Kidney epithelial cell (primary cell): Measurements from ENCODE around the gene CDH13. TPM values are rescaled to one million over a fixed set of nuclear protein-coding genes. Genes with fewer than 3 reads are reported as not detected.

Experiments
- DNase-seq: peaks from one replicate; pipeline ENCODE4 v3.0.0-alpha.2; 2010; ENCODE audit warnings: low read depth
- H3K27me3 ChIP-seq: 2 replicates; pipeline ENCODE4 v1.6.0; 2011; ENCODE audit warnings: low read length; ENCODE audit not compliant: control insufficient read depth, insufficient read depth
- H3K36me3 ChIP-seq: 2 replicates; pipeline ENCODE4 v1.5.1; 2011; ENCODE audit warnings: low read length; ENCODE audit not compliant: control insufficient read depth, insufficient read depth
- H3K4me3 ChIP-seq: 2 replicates; pipeline ENCODE4 v1.5.1; 2011; ENCODE audit warnings: low read depth, mild to moderate bottlenecking, control low read depth, low read length
- total RNA-seq: library from RNA; depleted of rRNA; stranded (reverse); fragments of >200 nt; gene quantifications from 2 replicates; pipeline ENCODE4 v1.2.3, GENCODE V29; 2015
- TF ChIP-seq, protein P1 (sequence below): IDR thresholded peaks from 2 replicates; pipeline ENCODE4 v1.5.1; 2011; ENCODE audit warnings: mild to moderate bottlenecking, moderate library complexity, low read length, control low read depth, inconsistent platforms; ENCODE audit not compliant: insufficient read depth, poor library complexity, severe bottlenecking

Gene CDH13
- total RNA-seq, 1 donor from 2014 or later, result 32.8 TPM

DNA sequence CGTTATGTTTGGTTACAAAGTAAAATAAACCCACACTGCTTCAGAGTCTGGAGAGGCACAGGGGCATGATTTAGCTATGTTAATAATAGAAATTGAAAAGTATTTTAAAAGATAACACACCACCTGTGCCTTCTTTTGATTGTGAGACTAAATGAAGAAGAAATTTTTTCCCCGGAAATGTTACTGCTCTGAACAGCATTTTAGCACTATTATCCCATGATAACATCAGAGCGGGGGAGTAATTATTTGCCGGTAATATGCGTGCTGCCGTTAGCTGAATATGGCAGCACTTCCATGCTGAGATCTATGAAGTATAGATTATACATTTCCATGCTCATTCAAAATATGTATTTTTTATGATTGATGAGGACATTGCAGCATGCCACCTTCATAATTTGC lies 680.8 kb downstream of the CDH13 start:
- DNase-seq, result no peak
- Histone ChIP-seq H3K27me3 (no peaks in the 10 kb centered on the region), H3K4me3 (no peak overlapping the region), H3K36me3 (no peaks in the 10 kb centered on the region)
- TF ChIP-seq, protein P1, sequence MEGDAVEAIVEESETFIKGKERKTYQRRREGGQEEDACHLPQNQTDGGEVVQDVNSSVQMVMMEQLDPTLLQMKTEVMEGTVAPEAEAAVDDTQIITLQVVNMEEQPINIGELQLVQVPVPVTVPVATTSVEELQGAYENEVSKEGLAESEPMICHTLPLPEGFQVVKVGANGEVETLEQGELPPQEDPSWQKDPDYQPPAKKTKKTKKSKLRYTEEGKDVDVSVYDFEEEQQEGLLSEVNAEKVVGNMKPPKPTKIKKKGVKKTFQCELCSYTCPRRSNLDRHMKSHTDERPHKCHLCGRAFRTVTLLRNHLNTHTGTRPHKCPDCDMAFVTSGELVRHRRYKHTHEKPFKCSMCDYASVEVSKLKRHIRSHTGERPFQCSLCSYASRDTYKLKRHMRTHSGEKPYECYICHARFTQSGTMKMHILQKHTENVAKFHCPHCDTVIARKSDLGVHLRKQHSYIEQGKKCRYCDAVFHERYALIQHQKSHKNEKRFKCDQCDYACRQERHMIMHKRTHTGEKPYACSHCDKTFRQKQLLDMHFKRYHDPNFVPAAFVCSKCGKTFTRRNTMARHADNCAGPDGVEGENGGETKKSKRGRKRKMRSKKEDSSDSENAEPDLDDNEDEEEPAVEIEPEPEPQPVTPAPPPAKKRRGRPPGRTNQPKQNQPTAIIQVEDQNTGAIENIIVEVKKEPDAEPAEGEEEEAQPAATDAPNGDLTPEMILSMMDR, result no peak

- TF ChIP-seq, protein P1, result no peak
- Histone ChIP-seq H3K36me3 (no peaks in the 10 kb centered on the region), H3K4me3 (no peak overlapping the region), H3K27me3 (no peaks in the 10 kb centered on the region)
- DNase-seq, result no peak
Measured at GRCh38 chr16:83308414-83308813, 681.6 kb downstream of the CDH13 start.

DNA sequence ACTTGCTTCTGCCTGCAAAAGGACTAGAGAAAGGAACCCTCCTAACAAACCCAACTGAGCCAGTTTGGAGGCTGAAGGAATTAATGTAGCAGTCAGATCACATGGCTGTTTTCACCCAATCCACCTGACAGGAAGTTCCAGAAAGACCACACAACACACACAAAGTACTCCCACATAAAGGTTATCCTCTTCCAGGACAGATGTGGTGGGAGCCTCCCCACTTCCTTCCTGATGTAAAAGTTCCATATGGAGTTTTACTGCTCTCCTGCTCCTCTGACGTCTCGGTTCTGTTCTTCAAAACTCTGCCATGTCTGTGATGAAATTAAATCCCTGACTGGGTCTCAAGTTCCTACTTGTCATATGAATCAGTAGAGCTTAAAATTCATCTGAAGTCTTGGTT lies 684.0 kb downstream of the CDH13 start:
- H3K27me3 ChIP-seq, result no peaks in the 10 kb centered on the region
- no peak for DNase-seq
- TF ChIP-seq, protein P1, result no peak
- no peak overlapping the region for H3K4me3 ChIP-seq
- no peaks in the 10 kb centered on the region for H3K36me3 ChIP-seq

DNA sequence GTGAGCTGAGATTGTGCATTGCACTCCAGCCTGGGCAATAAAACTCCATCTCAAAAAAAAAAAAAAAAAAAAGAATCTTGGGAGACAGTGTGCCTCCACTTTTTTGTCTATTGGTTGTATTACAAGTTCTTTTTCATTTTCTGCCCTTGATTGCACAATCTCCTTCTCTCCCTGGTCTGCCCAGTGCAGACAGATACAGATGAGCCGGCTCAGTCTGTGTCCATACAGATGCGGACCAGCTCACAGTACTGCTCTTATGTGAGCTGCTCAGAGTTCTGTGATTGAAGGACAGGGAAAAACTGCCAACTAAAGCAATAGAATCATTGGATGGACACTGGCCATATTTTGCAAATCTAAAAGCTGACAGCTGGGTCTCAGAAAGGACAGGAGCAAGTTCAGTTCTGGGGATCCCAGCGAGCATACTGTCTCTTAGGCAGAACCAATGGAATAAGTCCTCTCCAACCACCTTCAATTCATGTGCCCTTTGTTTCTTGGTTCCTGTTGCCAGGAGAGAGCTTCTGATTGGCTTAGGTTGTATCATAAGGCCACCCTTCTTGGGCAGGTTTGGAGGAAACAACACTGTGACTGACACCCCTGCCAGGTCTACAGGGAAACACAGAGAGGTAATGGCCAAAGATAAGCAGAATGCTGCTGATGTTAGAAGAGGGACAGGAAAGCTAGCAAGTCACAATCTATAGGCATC lies 685.4 kb downstream of the CDH13 start:
- no peak overlapping the region for H3K4me3 ChIP-seq
- no peaks in the 10 kb centered on the region for H3K36me3 ChIP-seq
- H3K27me3 ChIP-seq, result no peaks in the 10 kb centered on the region
- TF ChIP-seq, protein P1, result no peak
- no peak for DNase-seq

DNA sequence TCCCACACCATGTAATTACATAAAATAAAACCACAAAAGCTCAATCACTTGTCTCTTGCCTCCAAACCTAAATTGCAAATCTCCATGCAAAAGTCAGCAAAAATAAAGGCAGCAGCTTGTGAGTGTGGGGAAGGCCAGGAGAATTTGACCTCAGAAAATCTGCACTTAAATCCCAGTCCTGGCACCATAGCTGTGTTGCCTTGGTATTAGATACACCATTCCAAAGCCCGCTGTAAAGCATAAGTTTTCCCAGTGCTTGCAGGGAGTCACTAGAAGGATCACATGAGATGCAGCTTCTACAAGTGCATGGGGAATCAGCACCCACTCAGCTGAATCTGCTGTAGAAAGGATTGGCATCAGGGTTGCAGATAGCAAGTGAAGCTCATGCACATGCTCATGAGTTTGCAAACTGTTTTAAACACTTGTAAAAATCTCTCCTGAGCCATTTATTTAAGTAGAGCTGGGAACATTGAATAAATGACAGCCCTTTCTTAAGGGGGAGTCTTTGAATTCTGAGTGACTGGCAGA lies 686.0 kb downstream of the CDH13 start:
- H3K27me3 ChIP-seq, result no peaks in the 10 kb centered on the region
- no peak for DNase-seq
- H3K36me3 ChIP-seq, result no peaks in the 10 kb centered on the region
- H3K4me3 ChIP-seq, result no peak overlapping the region
- TF ChIP-seq, protein P1, result no peak

DNA sequence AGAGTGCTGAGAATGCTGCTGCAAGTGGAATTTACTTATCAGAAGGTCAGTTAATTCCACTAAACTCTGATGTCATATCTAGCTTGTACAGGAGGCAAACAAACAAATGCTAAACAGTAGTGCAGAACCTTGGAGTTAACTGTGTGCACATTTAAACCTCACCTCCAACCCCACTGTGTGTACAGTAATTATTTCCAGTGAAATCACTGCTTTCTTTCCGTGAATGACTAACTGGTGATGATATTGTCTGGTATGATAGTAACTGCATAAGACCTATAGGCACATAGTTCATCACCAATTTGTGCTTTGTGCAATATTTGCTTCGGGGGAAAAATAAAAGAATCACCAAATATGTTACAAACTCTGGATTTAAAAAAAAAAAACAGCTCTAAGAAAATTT lies 688.5 kb downstream of the CDH13 start:
- Histone ChIP-seq H3K36me3 (no peaks in the 10 kb centered on the region), H3K27me3 (no peaks in the 10 kb centered on the region), H3K4me3 (no peak overlapping the region)
- no peak for DNase-seq
- TF ChIP-seq, protein P1, result no peak
